HFF-Myc (cell line): ENCODE measurements around the gene MRGPRX3.
"Not testable (repeated sequence)": the region's sequence is repeated elsewhere in the genome, so short reads cannot be mapped to it uniquely, and the experiment has no call there.

ENCODE experiments used
- DNase-seq: peaks from one replicate; pipeline ENCODE4 v3.0.0-alpha.2; 2011; ENCODE audit warnings: low read depth; ENCODE audit errors: extremely low read depth
- H3K4me3 ChIP-seq: replicated peaks from 2 replicates; pipeline ENCODE4 v1.5.1; 2011; ENCODE audit warnings: low read depth, mild to moderate bottlenecking, control low read depth, low read length
- TF ChIP-seq, protein P1 (sequence below): IDR thresholded peaks from 2 replicates; pipeline ENCODE4 v1.5.1; 2012; ENCODE audit warnings: mild to moderate bottlenecking, low read depth, low read length, control low read depth; ENCODE audit errors: missing control alignments

MRGPRX3 gene

DNA sequence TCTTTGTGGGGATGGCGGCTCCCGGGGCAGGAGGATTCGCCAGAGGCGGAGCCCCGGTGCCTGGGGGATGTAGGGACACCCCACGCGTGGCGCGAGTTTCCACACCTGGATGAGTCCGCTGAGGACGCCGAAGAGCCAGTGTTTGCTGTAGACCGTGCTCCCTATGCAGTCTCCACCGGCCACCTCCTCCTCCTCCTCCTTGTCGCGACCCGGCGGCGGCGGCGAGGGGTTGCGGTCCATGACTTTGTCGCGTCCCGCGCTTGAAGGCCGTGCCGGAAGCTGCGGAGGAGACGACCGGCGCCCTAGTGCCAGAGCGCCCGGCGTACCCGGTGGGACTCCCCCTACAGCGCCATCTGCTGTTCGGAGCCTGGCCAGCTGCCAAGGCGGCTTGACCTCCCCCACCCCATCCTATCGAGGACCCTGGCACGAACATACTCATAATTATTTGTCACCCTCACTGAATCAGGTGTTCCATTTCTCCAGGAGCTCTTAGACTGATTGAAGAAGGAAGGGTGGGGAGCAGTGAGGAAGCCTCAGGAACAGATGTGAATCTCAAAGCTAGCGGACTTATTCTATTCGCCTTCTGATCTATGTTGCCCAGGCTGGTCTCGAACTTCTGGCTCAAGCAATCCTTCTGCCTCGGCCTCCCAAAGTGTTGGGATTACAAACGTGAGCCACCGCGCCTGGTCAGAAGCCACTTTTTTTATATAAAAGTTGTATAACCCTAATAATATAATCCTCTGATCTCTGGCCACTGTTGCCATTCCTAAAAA lies 26.4 kb upstream of the MRGPRX3 start, which contains the start of gene SAAL1:
Gene SAAL1 (minus strand): TSS at position 281 of the 773 bp plus-strand sequence. CDS start 41 bp downstream, at position 240.
- peak within 1 kb of the TSS; percentile 97 for H3K4me3 ChIP-seq
- DNase-seq: peak; percentile 47
- TF ChIP-seq, protein P1, sequence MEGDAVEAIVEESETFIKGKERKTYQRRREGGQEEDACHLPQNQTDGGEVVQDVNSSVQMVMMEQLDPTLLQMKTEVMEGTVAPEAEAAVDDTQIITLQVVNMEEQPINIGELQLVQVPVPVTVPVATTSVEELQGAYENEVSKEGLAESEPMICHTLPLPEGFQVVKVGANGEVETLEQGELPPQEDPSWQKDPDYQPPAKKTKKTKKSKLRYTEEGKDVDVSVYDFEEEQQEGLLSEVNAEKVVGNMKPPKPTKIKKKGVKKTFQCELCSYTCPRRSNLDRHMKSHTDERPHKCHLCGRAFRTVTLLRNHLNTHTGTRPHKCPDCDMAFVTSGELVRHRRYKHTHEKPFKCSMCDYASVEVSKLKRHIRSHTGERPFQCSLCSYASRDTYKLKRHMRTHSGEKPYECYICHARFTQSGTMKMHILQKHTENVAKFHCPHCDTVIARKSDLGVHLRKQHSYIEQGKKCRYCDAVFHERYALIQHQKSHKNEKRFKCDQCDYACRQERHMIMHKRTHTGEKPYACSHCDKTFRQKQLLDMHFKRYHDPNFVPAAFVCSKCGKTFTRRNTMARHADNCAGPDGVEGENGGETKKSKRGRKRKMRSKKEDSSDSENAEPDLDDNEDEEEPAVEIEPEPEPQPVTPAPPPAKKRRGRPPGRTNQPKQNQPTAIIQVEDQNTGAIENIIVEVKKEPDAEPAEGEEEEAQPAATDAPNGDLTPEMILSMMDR: peak; percentile 71

DNA sequence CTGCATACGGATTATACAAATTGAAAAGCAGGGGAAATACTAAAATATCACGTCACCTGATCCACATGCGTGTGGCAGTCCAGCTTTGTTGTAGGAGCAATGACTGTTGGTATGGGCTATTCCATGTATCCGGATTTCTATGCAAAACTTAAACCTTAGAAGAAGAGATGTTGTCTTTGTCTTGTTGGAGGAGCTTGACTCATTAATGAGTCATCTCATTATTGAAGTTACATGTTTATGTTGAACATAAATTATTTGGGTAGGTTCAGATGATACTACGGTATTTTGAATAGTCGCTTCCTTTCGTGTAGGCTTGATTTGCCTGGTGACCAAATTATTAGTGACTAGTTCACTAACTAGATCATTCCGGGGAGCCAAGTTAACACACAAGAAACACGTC lies 25.7 kb upstream of the MRGPRX3 start:
- DNase-seq: peak; percentile 11
- no peak overlapping the region for H3K4me3 ChIP-seq
- TF ChIP-seq, protein P1: no peak

- no peak for DNase-seq
- no peak overlapping the region for H3K4me3 ChIP-seq
Observed at GRCh38 chr11:18108254-18108653, 24.1 kb upstream of the MRGPRX3 start.

GRCh38 chr11:18111005-18111404 lies 21.4 kb upstream of the MRGPRX3 start:
- H3K4me3 ChIP-seq: no peak overlapping the region
- DNase-seq: no peak
- TF ChIP-seq, protein P1: no peak

More at GRCh38 chr11:18108254-18108653, 24.1 kb upstream of the MRGPRX3 start:
- TF ChIP-seq, protein P1: no peak

DNA sequence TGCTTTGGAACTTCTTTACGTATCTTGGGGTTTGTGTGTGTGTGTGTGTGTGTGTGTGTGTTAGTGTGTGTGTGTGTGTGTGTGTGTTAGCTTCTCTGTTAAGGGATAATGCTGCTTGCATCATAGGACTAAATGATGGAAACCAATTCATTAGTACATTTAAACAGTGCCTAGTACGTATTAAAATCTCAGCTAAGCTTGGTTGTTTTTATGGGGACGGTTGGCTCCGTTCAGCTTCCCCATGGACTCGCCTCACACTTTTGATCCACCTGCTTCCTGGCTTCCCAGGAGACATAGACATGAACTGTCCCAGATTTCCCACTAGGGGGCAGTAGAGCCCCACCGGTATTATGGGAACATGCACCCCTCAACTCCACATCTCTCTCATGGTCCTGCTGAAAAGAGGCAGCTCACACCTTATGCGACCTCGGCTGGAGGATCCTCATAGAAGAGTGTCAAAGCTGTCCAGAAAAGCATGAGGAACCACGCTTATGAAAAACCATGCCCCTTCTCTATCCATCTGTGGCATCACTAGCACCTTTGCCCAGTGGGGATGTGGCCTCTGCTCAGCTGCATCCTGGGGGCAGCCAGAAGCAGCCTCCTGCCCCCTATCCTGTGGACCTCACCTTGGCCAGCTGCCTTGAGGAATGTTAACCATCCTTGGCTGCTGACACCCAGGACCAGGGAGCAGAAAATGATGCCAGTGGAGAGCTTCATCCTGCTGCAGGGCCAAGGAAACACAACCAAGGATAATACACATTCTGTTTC lies 16.8 kb upstream of the MRGPRX3 start:
- H3K4me3 ChIP-seq: no peak overlapping the region
- TF ChIP-seq, protein P1: peak; percentile 92
- peak; percentile 37 for DNase-seq

DNA sequence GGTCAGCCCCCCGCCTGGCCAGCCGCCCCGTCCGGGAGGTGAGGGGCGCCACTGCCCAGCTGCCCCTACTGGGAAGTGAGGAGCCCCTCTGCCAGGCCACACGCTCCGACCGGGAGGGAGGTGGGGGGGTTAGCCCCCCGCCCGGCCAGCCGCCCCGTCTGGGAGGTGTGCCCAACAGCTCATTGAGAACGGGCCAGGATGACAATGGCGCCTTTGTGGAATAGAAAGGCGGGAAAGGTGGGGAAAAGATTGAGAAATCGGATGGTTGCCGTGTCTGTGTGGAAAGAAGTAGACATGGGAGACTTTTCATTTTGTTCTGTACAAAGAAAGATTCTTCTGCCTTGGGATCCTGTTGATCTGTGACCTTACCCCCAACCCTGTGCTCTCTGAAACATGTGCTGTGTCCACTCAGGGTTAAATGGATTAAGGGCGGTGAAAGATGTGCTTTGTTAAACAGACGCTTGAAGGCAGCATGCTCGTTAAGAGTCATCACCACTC lies 11.0 kb upstream of the MRGPRX3 start:
- not testable (repeated sequence) for DNase-seq, H3K4me3 ChIP-seq

- DNase-seq: not testable (repeated sequence)
Observed at GRCh38 chr11:18131115-18131514, 1.3 kb upstream of the MRGPRX3 start.

More at GRCh38 chr11:18131115-18131514, 1.3 kb upstream of the MRGPRX3 start:
- H3K4me3 ChIP-seq: not testable (repeated sequence)
